Measurements from ENCODE around the gene C16orf90. TPM values are rescaled to one million over a fixed set of nuclear protein-coding genes. Genes with fewer than 3 reads are reported as not detected.

Gene C16orf90
- total and polyA plus RNA-seq, 2 experiments from 2014 or later = not detected

GRCh38 chr16:3467182-3467581, 28.1 kb downstream of the C16orf90 start:
- Histone ChIP-seq H3K4me3 (no peak overlapping the region), H3K9me3 (ENCODE audit: low read depth) (no peaks in the 10 kb centered on the region), H3K27ac (no peak overlapping the region), H3K27me3 (replicated peaks; ENCODE audit: insufficient read depth) (no peaks in the 10 kb centered on the region), H3K9me2 (ENCODE audit: insufficient read depth) (no peaks in the 10 kb centered on the region), H3K79me2 (ENCODE audit: insufficient read depth) (peaks cover 100% of the 10 kb centered on the region), H3K4me2 (ENCODE audit: unreplicated experiment) (no peak overlapping the region), H2AFZ (no peak overlapping the region), H3K9ac (no peak overlapping the region), H3K36me3 (ENCODE audit: low read depth) (peaks cover 3% of the 10 kb centered on the region; the same call in 1 of the 2 replicates), H3K4me1 (ENCODE audit: insufficient read depth) (peaks cover 1% of the 10 kb centered on the region; the same call in 1 of the 2 replicates), H3F3A (ENCODE audit: insufficient read depth) (peaks cover 3% of the 10 kb centered on the region; the same call in 1 of the 2 replicates), H4K20me1 (ENCODE audit: insufficient read depth) (peaks cover 6% of the 10 kb centered on the region)
- TF ChIP-seq EZH2 (IDR thresholded peaks at IDR 0.05; ENCODE audit: insufficient read depth, poor library complexity, severe bottlenecking) = no peak
- TF ChIP-seq EZH2phosphoT487 (IDR thresholded peaks at IDR 0.05; ENCODE audit: insufficient read depth, low read depth) = no peak
- DNase-seq = no peak
- in situ Hi-C loops (cut with MboI) = no loop called here
- 96 to 97% methylated on average over 8 of the region's 8 CpGs for WGBS, 2 experiments (ENCODE audit: low coverage in 1 of 2, low lambda C conversion rate in 2 of 2, missing lambda C conversion rate in 2 of 2)

- Histone ChIP-seq H3K27me3 (replicated peaks; ENCODE audit: insufficient read depth) (no peaks in the 10 kb centered on the region), H3K27ac (no peak overlapping the region), H3K4me2 (ENCODE audit: unreplicated experiment) (no peak overlapping the region), H3K36me3 (ENCODE audit: low read depth) (peaks cover 3% of the 10 kb centered on the region; the same call in 1 of the 2 replicates), H3F3A (ENCODE audit: insufficient read depth) (no peaks in the 10 kb centered on the region), H3K9me3 (ENCODE audit: low read depth) (no peaks in the 10 kb centered on the region), H4K20me1 (ENCODE audit: insufficient read depth) (peaks cover 6% of the 10 kb centered on the region), H3K4me1 (ENCODE audit: insufficient read depth) (no peaks in the 10 kb centered on the region), H3K9me2 (ENCODE audit: insufficient read depth) (no peaks in the 10 kb centered on the region), H3K4me3 (no peak overlapping the region), H3K79me2 (ENCODE audit: insufficient read depth) (peaks cover 100% of the 10 kb centered on the region), H2AFZ (no peak overlapping the region), H3K9ac (no peak overlapping the region)
- no peak for TF ChIP-seq EZH2 (IDR thresholded peaks at IDR 0.05; ENCODE audit: insufficient read depth, poor library complexity, severe bottlenecking)
- TF ChIP-seq EZH2phosphoT487 (IDR thresholded peaks at IDR 0.05; ENCODE audit: insufficient read depth, low read depth) = no peak
- in situ Hi-C loops (cut with MboI) = no loop called here
- 92 to 93% methylated on average over 21 of the region's 21 CpGs for WGBS, 2 experiments (ENCODE audit: low coverage in 1 of 2, low lambda C conversion rate in 2 of 2, missing lambda C conversion rate in 2 of 2)
- DNase-seq = no peak
These were observed 29.2 kb downstream of the C16orf90 start for GRCh38 chr16:3465911-3466584.

GRCh38 chr16:3465301-3465700, 30.0 kb downstream of the C16orf90 start:
- Histone ChIP-seq H2AFZ (no peak overlapping the region), H4K20me1 (ENCODE audit: insufficient read depth) (peaks cover 6% of the 10 kb centered on the region), H3K79me2 (ENCODE audit: insufficient read depth) (peaks cover 100% of the 10 kb centered on the region), H3K4me2 (ENCODE audit: unreplicated experiment) (no peak overlapping the region), H3K9me2 (ENCODE audit: insufficient read depth) (no peaks in the 10 kb centered on the region), H3K4me3 (no peak overlapping the region), H3K27ac (no peak overlapping the region), H3F3A (ENCODE audit: insufficient read depth) (no peaks in the 10 kb centered on the region), H3K36me3 (ENCODE audit: low read depth) (peaks cover 3% of the 10 kb centered on the region; the same call in 1 of the 2 replicates), H3K4me1 (ENCODE audit: insufficient read depth) (peaks cover under 1% of the 10 kb centered on the region), H3K27me3 (replicated peaks; ENCODE audit: insufficient read depth) (no peaks in the 10 kb centered on the region), H3K9me3 (ENCODE audit: low read depth) (no peaks in the 10 kb centered on the region), H3K9ac (no peak overlapping the region)
- DNase-seq = no peak
- in situ Hi-C loops (cut with MboI) = no loop called here
- 94 to 98% methylated on average over 9 to 12 of the region's 12 CpGs for WGBS, 2 experiments (ENCODE audit: low coverage in 1 of 2, low lambda C conversion rate in 2 of 2, missing lambda C conversion rate in 2 of 2)
- TF ChIP-seq EZH2 (IDR thresholded peaks at IDR 0.05; ENCODE audit: insufficient read depth, poor library complexity, severe bottlenecking) (no peak), EZH2phosphoT487 (IDR thresholded peaks at IDR 0.05; ENCODE audit: insufficient read depth, low read depth) (no peak)

- 87 to 91% methylated on average over 8 of the region's 8 CpGs for WGBS, 2 experiments (ENCODE audit: low coverage in 1 of 2, low lambda C conversion rate in 2 of 2, missing lambda C conversion rate in 2 of 2)
These were observed 34.1 kb downstream of the C16orf90 start for GRCh38 chr16:3461151-3461550.

More at GRCh38 chr16:3461151-3461550, 34.1 kb downstream of the C16orf90 start:
- no peak for DNase-seq
- peaks cover 24% of the 10 kb centered on the region for H3K4me1 ChIP-seq (ENCODE audit: insufficient read depth)
- H3K36me3 ChIP-seq (ENCODE audit: low read depth) = peaks cover 3% of the 10 kb centered on the region; the same call in 1 of the 2 replicates
- H3K9ac ChIP-seq = no peak overlapping the region
- H3K4me2 ChIP-seq (ENCODE audit: unreplicated experiment) = no peak overlapping the region
- H4K20me1 ChIP-seq (ENCODE audit: insufficient read depth) = peaks cover 6% of the 10 kb centered on the region
- H3K79me2 ChIP-seq (ENCODE audit: insufficient read depth) = peaks cover 86% of the 10 kb centered on the region
- H3K9me2 ChIP-seq (ENCODE audit: insufficient read depth) = no peaks in the 10 kb centered on the region
- in situ Hi-C loops (cut with MboI) = no loop called here
- no peak overlapping the region for H3K27ac ChIP-seq
- H3F3A ChIP-seq (ENCODE audit: insufficient read depth) = peaks cover 26% of the 10 kb centered on the region
- H3K27me3 ChIP-seq (replicated peaks; ENCODE audit: insufficient read depth) = no peaks in the 10 kb centered on the region
- no peak overlapping the region for H3K4me3 ChIP-seq
- no peak overlapping the region for H2AFZ ChIP-seq
- H3K9me3 ChIP-seq (ENCODE audit: low read depth) = no peaks in the 10 kb centered on the region
- no peak for TF ChIP-seq EZH2 (IDR thresholded peaks at IDR 0.05; ENCODE audit: insufficient read depth, poor library complexity, severe bottlenecking)
- TF ChIP-seq EZH2phosphoT487 (IDR thresholded peaks at IDR 0.05; ENCODE audit: insufficient read depth, low read depth) = no peak

Measured in GM23248 (cell line).